GM19463 (cell line): Measurements from ENCODE around the gene DUOX2.

Source experiments
- ATAC-seq: cut with Tn5 transposase; IDR thresholded peaks from one replicate; pipeline ENCODE4 v1.9.1; 2021; ENCODE audit warnings: mild to moderate bottlenecking, moderate library complexity; ENCODE audit not compliant: unreplicated experiment

DUOX2 gene

DNA sequence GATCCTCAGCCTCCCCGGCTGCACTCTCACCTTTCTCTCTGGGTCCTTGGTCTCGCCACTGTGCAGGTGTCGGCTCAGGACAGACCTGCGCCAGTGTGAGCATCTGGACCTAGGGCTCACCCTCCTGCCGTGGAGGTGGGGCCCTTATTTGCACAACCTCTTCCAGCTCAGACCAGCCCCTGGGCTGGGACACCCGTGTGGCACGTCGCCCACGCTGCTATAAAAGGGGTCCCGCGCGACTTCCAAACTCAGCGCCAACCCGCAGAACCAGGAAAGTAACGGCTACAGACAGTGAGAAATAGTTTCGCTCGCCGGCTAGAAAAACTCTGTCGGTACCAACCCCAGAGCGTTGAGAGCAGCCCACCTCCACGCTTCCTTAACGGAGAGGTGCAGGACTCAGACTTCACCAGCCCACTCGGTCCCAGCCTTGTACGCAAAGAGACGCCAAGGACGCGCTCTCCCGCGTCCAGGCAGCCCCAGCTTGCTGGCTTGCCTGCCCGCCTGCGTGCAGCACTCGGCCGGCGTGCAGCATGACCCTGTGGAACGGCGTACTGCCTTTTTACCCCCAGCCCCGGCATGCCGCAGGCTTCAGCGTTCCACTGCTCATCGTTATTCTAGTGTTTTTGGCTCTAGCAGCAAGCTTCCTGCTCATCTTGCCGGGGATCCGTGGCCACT, at the start of gene DUOX2, which contains the start of gene DUOXA2:
TSS of gene DUOX2 (minus strand) at position 97 of the 675 bp plus-strand sequence. CDS start 761 bp downstream, outside the sequence.
TSS of gene DUOXA2 (plus strand) at position 251 of the 675 bp plus-strand sequence. CDS start at position 531, 280 bp downstream.
- ATAC-seq, result no peak

GRCh38 chr15:45163508-45163856, 49.5 kb upstream of the DUOX2 start:
- ATAC-seq, result no peak

DNA sequence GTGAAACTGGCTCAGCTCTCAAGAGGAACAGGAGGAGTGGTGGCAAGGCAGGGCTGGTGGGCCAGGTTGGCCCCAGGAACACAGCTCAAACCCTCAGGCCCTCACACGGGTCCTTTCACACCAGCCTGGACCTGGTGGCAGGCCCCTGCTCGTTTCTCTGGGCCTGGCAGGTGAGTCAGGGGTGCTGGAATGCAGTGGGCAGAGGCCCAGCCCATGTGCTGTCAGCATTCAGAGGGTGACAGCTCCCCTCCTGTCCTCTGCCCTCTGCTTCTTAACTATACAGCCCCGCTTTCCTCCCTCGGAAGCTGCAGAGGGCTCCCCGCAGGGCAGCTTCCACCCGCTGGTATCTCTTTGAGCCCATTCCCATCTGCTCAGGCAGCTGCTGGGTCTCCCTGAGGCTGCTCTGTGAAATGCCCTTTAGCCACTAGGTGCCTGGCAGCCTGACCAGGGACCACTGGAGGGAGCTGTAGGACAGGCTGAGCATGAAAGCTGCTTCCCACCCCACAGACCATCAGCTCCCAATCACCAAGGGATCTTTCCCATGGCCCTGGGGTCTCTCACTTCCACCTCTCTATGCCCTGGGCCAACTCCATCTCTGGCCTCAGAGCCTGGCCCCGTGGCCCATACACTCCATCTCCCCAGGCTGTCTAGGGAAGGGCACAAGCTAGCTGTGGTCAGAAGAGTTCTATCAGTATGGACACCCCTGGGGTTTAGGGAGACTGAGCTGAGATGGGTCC, 49.0 kb upstream of the DUOX2 start:
- ATAC-seq, result peak; percentile 37

DNA sequence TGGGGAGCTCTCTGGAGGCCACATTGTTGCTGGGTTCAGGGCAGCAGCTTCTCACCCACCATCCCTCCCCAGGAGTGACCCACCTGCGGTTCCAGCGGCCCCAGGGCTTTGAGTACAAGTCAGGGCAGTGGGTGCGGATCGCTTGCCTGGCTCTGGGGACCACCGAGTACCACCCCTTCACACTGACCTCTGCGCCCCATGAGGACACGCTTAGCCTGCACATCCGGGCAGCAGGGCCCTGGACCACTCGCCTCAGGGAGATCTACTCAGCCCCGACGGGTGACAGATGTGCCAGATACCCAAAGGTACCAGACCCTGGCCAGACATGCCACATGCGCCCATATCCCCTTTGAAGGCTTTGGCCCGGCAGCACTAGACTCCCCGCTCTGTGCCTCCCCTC, 47.7 kb upstream of the DUOX2 start:
- ATAC-seq, result no peak

DNA sequence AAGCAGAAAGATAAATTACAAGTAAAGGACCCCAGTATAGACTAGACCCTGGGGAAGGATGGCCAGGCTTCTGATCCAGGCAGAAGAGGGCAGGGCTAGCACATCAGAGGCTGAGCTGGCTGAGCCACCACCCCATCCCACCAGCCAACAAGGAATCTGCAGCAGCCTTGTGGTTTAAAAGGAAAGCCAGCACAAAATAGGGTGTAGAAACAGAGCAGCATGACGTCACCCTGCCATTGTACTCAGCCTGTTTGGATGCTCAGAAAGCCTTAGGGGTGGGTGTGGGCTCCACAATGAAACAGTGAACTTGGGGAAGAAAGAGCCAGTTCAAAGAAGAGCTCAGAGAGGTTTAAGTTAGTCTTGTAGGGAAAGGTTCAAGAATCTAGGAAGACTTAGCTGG, 44.0 kb upstream of the DUOX2 start:
- no peak for ATAC-seq

- ATAC-seq, result no peak
Observed at GRCh38 chr15:45156744-45157455, 42.9 kb upstream of the DUOX2 start.

- ATAC-seq, result no peak
Observed at GRCh38 chr15:45155739-45156138, 41.8 kb upstream of the DUOX2 start.

- ATAC-seq, result no peak
Observed at GRCh38 chr15:45151998-45152828, 38.2 kb upstream of the DUOX2 start.

GRCh38 chr15:45150997-45151396, 37.0 kb upstream of the DUOX2 start:
- ATAC-seq, result no peak

DNA sequence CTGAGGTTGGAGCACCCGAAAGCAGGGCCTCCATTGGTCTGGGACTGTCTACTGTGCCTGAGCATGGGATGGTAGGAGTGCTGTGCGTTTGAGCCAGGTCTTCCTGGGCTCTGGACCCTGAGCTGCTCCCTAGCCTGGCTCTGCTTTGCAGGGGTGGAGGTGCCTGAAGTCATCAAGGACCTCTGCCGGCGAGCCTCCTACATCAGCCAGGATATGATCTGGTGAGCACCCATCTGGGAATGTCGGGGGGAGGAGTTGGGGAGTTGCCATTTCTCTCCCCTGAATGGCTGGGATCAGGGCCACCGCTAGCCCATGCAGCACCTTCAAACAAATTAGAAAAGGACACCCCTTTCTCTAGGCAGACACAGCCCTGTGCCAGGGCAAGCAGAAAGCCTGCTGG, 36.5 kb upstream of the DUOX2 start:
- no peak for ATAC-seq

DNA sequence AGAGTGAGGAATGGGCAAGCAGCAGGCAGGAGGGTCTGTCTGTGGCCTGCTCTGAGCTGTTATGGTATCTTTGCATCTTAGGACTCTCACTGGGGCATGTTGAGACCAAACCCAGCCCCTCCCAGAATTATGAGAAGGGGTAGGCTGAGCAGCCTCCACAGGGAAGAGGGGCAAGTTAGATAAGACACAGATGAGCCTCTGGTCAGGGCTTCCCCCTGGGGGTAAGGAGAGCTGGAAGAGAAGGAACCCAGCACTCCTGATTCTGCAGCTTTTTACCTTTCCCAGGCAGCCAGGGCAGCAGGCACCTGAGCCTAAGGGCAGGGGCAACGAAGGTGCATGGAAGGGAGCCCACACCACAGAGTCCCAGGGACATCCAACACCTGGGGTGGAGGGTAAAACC, 35.1 kb upstream of the DUOX2 start:
- ATAC-seq, result no peak

DNA sequence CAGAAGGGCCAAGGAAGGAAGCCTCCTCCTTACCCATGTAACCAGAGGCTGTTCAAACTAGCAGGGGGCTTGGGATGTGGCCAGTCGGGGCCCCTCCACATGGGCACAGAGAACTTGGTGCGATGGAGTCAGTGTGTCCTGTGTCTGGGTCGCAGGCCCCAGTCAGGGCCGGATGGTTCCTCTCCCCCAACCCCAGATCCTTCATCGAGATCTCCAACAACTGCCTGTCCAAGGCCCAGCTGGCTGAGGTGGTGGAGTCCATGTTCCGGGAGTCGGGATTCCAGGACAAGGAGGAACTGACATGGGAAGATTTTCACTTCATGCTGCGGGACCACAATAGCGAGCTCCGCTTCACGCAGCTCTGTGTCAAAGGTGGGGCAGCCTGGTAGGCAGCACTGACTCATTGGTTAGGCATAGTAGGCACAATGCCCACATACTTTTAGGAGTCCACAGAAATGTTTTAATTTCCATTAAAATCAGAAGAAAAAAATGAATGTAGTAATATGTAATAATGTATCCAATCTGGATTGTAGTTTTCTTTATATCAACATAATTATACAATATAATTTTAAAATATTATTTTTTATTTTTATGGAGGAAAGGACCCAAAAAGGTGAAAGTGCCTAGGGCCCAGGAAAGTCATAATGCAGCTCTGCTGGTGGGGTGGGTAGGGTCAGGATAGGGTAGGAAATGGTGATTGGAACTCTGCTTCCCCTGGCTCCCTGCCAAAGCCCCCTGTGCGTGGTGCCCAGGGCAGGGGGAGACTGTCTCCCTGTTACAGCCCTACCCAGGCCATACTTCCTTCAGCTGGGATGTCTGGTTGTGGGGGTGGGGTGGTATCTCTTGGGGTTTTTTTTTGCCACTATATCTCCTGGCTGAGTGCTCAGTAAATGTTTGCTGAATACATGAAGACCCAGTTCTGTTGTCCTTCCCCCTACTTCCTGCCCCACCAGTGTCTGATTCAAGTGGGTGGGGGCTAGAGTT, 34.4 kb upstream of the DUOX2 start:
- ATAC-seq, result no peak

DNA sequence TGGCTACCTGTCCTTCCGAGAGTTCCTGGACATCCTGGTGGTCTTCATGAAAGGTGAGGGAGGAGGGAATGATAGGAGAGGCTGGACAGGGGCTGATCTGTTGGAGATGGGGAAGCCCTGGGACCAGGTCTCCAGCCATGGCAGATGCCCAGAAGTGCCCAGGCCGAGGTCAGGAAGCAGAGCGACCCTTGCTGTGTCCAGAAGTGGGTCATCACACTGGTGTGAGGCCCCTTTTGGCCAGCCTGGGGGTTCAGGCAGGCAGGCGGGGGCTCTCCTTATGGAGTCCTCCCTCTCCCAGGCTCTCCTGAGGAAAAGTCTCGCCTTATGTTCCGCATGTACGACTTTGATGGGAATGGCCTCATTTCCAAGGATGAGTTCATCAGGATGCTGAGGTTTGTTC, 33.6 kb upstream of the DUOX2 start:
- no peak for ATAC-seq

GRCh38 chr15:45146405-45146804, 32.4 kb upstream of the DUOX2 start:
- ATAC-seq, result no peak

DNA sequence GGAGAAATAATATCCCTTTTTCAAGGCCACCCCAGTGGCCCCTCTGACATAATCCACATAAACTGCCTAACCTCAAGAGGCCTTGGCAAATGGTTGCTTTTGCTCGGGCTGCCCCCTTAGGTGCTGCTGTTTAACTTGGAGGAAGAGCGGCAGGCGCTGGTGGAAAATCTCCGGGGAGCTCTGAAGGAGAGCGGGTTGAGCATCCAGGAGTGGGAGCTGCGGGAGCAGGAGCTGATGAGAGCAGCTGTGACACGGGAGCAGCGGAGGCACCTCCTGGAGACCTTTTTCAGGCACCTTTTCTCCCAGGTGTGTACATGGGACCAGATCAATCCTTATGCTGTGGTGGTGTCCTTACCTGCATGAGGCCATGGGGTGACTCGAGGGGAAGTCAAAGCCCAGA, 30.8 kb upstream of the DUOX2 start:
- ATAC-seq, result no peak

- no peak for ATAC-seq
Observed at GRCh38 chr15:45143946-45144345, 30.0 kb upstream of the DUOX2 start.

- ATAC-seq, result no peak
Observed at GRCh38 chr15:45143056-45143455, 29.1 kb upstream of the DUOX2 start.

GRCh38 chr15:45141386-45141785, 27.4 kb upstream of the DUOX2 start:
- ATAC-seq, result no peak

GRCh38 chr15:45140557-45141250, 26.7 kb upstream of the DUOX2 start:
- no peak for ATAC-seq
